ENCODE measurements around the gene OSBPL3. TPM values are rescaled to one million over a fixed set of nuclear protein-coding genes. Genes with fewer than 3 reads are reported as not detected.

Gene OSBPL3
- total RNA-seq, 1 experiment from 2014 or later, result 45.1 TPM

DNA sequence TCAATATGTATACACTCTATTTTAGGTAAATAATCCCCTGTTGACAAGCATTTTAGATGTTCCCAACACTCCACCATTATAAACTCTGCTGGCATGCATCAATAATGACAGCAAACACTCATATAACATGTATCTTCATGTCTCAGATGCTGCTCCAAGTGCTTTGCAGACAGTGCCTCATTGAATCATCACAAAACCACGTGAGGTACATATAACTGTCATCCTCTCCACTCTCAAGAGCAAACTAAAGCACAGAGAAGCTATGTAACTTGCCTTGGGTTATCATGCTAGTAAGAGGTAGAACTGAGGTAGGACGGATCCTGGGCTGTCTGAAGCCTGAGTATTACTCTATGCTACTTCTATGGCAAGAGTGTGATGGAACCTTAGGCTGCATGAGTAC, 150.2 kb downstream of the OSBPL3 start:
- no TSS peak for BruUV-seq (replicated peaks)
- no peaks in the 10 kb centered on the region; the same call in 1 of the 2 replicates for H3K36me3 ChIP-seq (ENCODE audit: control insufficient read depth, insufficient read depth, low read length)
- ChIA-PET POLR2A (no interaction called here), CTCF (no interaction called here)
- TF ChIP-seq, protein P1, sequence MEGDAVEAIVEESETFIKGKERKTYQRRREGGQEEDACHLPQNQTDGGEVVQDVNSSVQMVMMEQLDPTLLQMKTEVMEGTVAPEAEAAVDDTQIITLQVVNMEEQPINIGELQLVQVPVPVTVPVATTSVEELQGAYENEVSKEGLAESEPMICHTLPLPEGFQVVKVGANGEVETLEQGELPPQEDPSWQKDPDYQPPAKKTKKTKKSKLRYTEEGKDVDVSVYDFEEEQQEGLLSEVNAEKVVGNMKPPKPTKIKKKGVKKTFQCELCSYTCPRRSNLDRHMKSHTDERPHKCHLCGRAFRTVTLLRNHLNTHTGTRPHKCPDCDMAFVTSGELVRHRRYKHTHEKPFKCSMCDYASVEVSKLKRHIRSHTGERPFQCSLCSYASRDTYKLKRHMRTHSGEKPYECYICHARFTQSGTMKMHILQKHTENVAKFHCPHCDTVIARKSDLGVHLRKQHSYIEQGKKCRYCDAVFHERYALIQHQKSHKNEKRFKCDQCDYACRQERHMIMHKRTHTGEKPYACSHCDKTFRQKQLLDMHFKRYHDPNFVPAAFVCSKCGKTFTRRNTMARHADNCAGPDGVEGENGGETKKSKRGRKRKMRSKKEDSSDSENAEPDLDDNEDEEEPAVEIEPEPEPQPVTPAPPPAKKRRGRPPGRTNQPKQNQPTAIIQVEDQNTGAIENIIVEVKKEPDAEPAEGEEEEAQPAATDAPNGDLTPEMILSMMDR (IDR thresholded peaks at IDR 0.05; ENCODE audit: insufficient read depth in 1 of 2, low read depth in 1 of 2, low read length in 1 of 2, severe bottlenecking in 1 of 2, unreplicated experiment in 1 of 2), result no peak
- no peak overlapping the region for H3K4me3 Mint-ChIP-seq (ENCODE audit: unreplicated experiment)
- H3K27me3 Mint-ChIP-seq (ENCODE audit: insufficient read depth, unreplicated experiment), result no peaks in the 10 kb centered on the region
- H3K9me3 ChIP-seq, result no peaks in the 10 kb centered on the region
- H3K4me1 ChIP-seq, result peaks cover 66% of the 10 kb centered on the region
- DNase-seq, result no peak
- H3K27ac Mint-ChIP-seq (ENCODE audit: unreplicated experiment), result no peak overlapping the region
- no peaks in the 10 kb centered on the region for H3K27me3 ChIP-seq (replicated peaks; ENCODE audit: control insufficient read depth, insufficient read depth, low read length)
- intact Hi-C loops (cut with micrococcal nuclease; ENCODE audit: unreplicated experiment), result no loop called here
- peaks cover 33% of the 10 kb centered on the region for H3K4me1 Mint-ChIP-seq (ENCODE audit: low read depth, unreplicated experiment)
- H3K36me3 Mint-ChIP-seq (ENCODE audit: insufficient read depth, unreplicated experiment), result peaks cover 29% of the 10 kb centered on the region
- H3K4me3 ChIP-seq (ENCODE audit: low read depth, low read length), result no peak overlapping the region
- H3K9me3 Mint-ChIP-seq (ENCODE audit: unreplicated experiment), result no peaks in the 10 kb centered on the region

DNA sequence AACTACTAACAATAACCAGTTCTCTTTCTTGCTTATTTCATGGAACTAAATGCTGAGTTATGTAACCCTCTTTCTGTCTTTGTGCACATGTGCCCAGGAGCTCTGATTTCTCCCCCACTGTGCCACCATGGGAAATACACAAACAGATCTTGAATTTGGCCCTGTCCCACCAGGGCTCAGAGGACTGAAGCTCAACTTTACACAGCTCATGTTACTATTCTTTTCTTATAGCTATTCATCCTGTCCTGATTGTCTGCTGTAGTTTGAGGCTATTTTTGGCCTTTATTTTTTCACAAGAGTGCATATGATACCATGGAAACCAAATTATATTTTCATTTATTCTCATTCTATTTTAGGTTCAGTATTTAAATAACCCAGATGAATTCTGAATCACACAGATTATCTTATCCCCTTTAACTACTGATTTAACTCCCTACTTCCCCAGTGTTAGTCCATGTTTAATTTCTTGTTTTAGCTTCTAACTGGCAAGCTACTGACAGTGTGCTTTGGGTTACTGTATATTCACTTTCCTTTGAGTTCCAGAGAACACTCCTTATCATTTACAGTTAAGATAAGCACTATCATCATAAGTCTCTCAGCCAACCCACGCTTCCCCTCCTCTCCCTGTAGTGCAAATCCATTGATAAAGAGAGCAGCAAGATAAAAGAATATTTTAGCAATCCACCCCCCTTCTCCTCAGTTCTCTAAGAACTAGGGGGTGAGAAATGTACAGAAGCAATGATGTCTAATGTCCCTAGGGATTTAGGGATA, 150.9 kb downstream of the OSBPL3 start:
- peak overlapping the region; percentile 28 for H3K4me3 Mint-ChIP-seq (ENCODE audit: unreplicated experiment)
- H3K36me3 Mint-ChIP-seq (ENCODE audit: insufficient read depth, unreplicated experiment), result peaks cover 29% of the 10 kb centered on the region
- intact Hi-C loops (cut with micrococcal nuclease; ENCODE audit: unreplicated experiment), result no loop called here

DNA sequence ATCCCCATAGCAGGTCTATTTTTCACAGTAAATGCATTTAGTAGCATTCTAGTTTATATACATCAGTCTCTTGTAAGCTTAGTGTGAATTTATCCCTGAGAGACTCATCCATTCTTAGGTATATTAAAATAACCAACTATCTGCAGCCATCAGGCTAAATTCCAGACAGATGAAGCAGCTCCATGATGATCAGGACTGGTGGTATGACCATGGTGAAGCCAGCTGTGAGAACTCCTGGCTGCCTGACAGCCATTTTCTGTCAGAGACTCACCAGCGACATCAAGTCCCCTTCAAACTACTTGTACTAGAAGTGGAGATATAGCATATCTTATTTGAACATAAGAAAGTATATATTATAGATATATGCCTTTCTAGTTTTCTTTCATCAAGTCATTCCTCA, 152.4 kb downstream of the OSBPL3 start:
- Histone ChIP-seq H3K9me3 (no peaks in the 10 kb centered on the region), H3K36me3 (ENCODE audit: control insufficient read depth, insufficient read depth, low read length) (no peaks in the 10 kb centered on the region), H3K4me1 (peaks cover 69% of the 10 kb centered on the region), H3K4me3 (ENCODE audit: low read depth, low read length) (no peak overlapping the region), H3K27me3 (replicated peaks; ENCODE audit: control insufficient read depth, insufficient read depth, low read length) (no peaks in the 10 kb centered on the region)
- Mint-ChIP-seq H3K9me3 (ENCODE audit: unreplicated experiment) (no peaks in the 10 kb centered on the region), H3K27ac (ENCODE audit: unreplicated experiment) (no peak overlapping the region), H3K4me1 (ENCODE audit: low read depth, unreplicated experiment) (peaks cover 38% of the 10 kb centered on the region), H3K36me3 (ENCODE audit: insufficient read depth, unreplicated experiment) (peaks cover 35% of the 10 kb centered on the region), H3K4me3 (ENCODE audit: unreplicated experiment) (no peak overlapping the region), H3K27me3 (ENCODE audit: insufficient read depth, unreplicated experiment) (no peaks in the 10 kb centered on the region)
- BruUV-seq (replicated peaks), result no TSS peak
- POLR2A ChIA-PET, result no interaction called here
- TF ChIP-seq, protein P1 (IDR thresholded peaks at IDR 0.05; ENCODE audit: insufficient read depth in 1 of 2, low read depth in 1 of 2, low read length in 1 of 2, severe bottlenecking in 1 of 2, unreplicated experiment in 1 of 2), result no peak
- intact Hi-C loops (cut with micrococcal nuclease; ENCODE audit: unreplicated experiment), result no loop called here
- CTCF ChIA-PET, result interaction anchor here (2.9 kb wide), 1 partner anchor 15 kb away, joined by 14 read pairs; no protein-coding TSS in a partner anchor
- DNase-seq, result no peak

More for the DNA sequence above, 150.9 kb downstream of the OSBPL3 start:
- H3K4me3 ChIP-seq (ENCODE audit: low read depth, low read length), result no peak overlapping the region
- peaks cover 38% of the 10 kb centered on the region for H3K4me1 Mint-ChIP-seq (ENCODE audit: low read depth, unreplicated experiment)
- peaks cover 72% of the 10 kb centered on the region for H3K4me1 ChIP-seq
- H3K36me3 ChIP-seq (ENCODE audit: control insufficient read depth, insufficient read depth, low read length), result no peaks in the 10 kb centered on the region; the same call in 1 of the 2 replicates
- no TSS peak for BruUV-seq (replicated peaks)
- DNase-seq, result peak; percentile 37 to 75
- no peaks in the 10 kb centered on the region for H3K9me3 ChIP-seq
- CTCF ChIA-PET, result interaction anchor here (1.1 kb wide), 1 partner anchor 153 kb away, joined by 4 read pairs; no protein-coding TSS in a partner anchor
- no peaks in the 10 kb centered on the region for H3K27me3 ChIP-seq (replicated peaks; ENCODE audit: control insufficient read depth, insufficient read depth, low read length)
- POLR2A ChIA-PET, result no interaction called here
- H3K27ac Mint-ChIP-seq (ENCODE audit: unreplicated experiment), result peak overlapping the region; percentile 15
- H3K9me3 Mint-ChIP-seq (ENCODE audit: unreplicated experiment), result no peaks in the 10 kb centered on the region
- no peaks in the 10 kb centered on the region for H3K27me3 Mint-ChIP-seq (ENCODE audit: insufficient read depth, unreplicated experiment)
- TF ChIP-seq, protein P1 (IDR thresholded peaks at IDR 0.05; ENCODE audit: insufficient read depth in 1 of 2, low read depth in 1 of 2, low read length in 1 of 2, severe bottlenecking in 1 of 2, unreplicated experiment in 1 of 2), result no peak
